GM21515 (cell line): Measurements from ENCODE around the gene REC114.
"Not testable (repeated sequence)": the region's sequence is repeated elsewhere in the genome, so short reads cannot be mapped to it uniquely, and the experiment has no call there.

Source experiments
- ATAC-seq: cut with Tn5 transposase; IDR thresholded peaks from one replicate; pipeline ENCODE4 v1.9.1; 2021; ENCODE audit not compliant: unreplicated experiment

Gene REC114

GRCh38 chr15:73573037-73573436, 130.1 kb downstream of the REC114 start:
- no peak for ATAC-seq

GRCh38 chr15:73573572-73573971, 130.6 kb downstream of the REC114 start:
- no peak for ATAC-seq

- no peak for ATAC-seq
Measured at GRCh38 chr15:73575636-73576247, 132.8 kb downstream of the REC114 start.

GRCh38 chr15:73577593-73577992, 134.6 kb downstream of the REC114 start:
- ATAC-seq: not testable (repeated sequence)

- no peak for ATAC-seq
Measured at GRCh38 chr15:73578026-73578425, 135.1 kb downstream of the REC114 start.

- ATAC-seq: no peak
Measured at GRCh38 chr15:73582851-73583379, 140.0 kb downstream of the REC114 start.

GRCh38 chr15:73583544-73583943, 140.6 kb downstream of the REC114 start:
- ATAC-seq: no peak

- ATAC-seq: no peak
Measured at GRCh38 chr15:73584699-73585420, 141.9 kb downstream of the REC114 start.

- no peak for ATAC-seq
Measured at GRCh38 chr15:73585871-73586654, 143.1 kb downstream of the REC114 start.

GRCh38 chr15:73589766-73590165, 146.8 kb downstream of the REC114 start:
- ATAC-seq: no peak

GRCh38 chr15:73590263-73590662, 147.3 kb downstream of the REC114 start:
- no peak for ATAC-seq

GRCh38 chr15:73593304-73594074, 150.5 kb downstream of the REC114 start:
- no peak for ATAC-seq

GRCh38 chr15:73594109-73594508, 151.1 kb downstream of the REC114 start:
- ATAC-seq: no peak

- ATAC-seq: no peak
Measured at GRCh38 chr15:73596174-73596573, 153.2 kb downstream of the REC114 start.

- no peak for ATAC-seq
Measured at GRCh38 chr15:73597036-73597638, 154.2 kb downstream of the REC114 start.

- no peak for ATAC-seq
Measured at GRCh38 chr15:73598530-73599160, 155.7 kb downstream of the REC114 start.

- no peak for ATAC-seq
Measured at GRCh38 chr15:73599934-73600333, 157.0 kb downstream of the REC114 start.

GRCh38 chr15:73600413-73601335, 157.7 kb downstream of the REC114 start:
- ATAC-seq: no peak
